Activated T-helper 2 cell treated with anti-CD3 and anti-CD28 coated beads, Interferon-gamma antibody, Interleukin-2, Interleukin-4, amounts not matched to agents 10 μg/mL and 5 μg/mL and 100 μg/mL, durations not matched to agents 14 hours and 24 hours and 36 hours (primary cell): ENCODE results near the gene EFCC1. TPM values are rescaled to one million over a fixed set of nuclear protein-coding genes. Genes with fewer than 3 reads are reported as not detected.
"Not testable (repeated sequence)": the region's sequence is repeated elsewhere in the genome, so short reads cannot be mapped to it uniquely, and the experiment has no call there.

Experiments used
- DNase-seq: peaks from one replicate; pipeline ENCODE4 v3.0.0; 2021; ENCODE audit warnings: low spot score
- H3K27ac Mint-ChIP-seq: one replicate; pipeline ENCODE4 v1.8.0; 2021; ENCODE audit warnings: mixed read lengths
- H3K27me3 Mint-ChIP-seq: one replicate; pipeline ENCODE4 v1.8.0; 2021; ENCODE audit warnings: low read depth, mixed read lengths
- H3K36me3 Mint-ChIP-seq: one replicate; pipeline ENCODE4 v1.8.0; 2021; ENCODE audit warnings: low read depth, mixed read lengths
- H3K4me1 Mint-ChIP-seq: one replicate; pipeline ENCODE4 v1.8.0; 2021; ENCODE audit warnings: low read depth, mixed read lengths
- H3K4me3 Mint-ChIP-seq: one replicate; pipeline ENCODE4 v1.8.0; 2021; ENCODE audit warnings: low read depth, mild to moderate bottlenecking, moderate library complexity, mixed read lengths
- H3K9me3 Mint-ChIP-seq: one replicate; pipeline ENCODE4 v1.8.0; 2021; ENCODE audit warnings: mixed read lengths
- intact Hi-C: fragments of 100-400 bp; cut with micrococcal nuclease; formaldehyde crosslinking; loops from one replicate; pipeline ENCODE4 v1.15.1; 2023
- total RNA-seq: library from RNA; stranded (reverse); gene quantifications from 2 replicates; pipeline ENCODE4 v1.2.3, GENCODE V29; 2022

EFCC1 gene
- total RNA-seq, 1 donor from 2014 or later = 0.32 TPM

DNA sequence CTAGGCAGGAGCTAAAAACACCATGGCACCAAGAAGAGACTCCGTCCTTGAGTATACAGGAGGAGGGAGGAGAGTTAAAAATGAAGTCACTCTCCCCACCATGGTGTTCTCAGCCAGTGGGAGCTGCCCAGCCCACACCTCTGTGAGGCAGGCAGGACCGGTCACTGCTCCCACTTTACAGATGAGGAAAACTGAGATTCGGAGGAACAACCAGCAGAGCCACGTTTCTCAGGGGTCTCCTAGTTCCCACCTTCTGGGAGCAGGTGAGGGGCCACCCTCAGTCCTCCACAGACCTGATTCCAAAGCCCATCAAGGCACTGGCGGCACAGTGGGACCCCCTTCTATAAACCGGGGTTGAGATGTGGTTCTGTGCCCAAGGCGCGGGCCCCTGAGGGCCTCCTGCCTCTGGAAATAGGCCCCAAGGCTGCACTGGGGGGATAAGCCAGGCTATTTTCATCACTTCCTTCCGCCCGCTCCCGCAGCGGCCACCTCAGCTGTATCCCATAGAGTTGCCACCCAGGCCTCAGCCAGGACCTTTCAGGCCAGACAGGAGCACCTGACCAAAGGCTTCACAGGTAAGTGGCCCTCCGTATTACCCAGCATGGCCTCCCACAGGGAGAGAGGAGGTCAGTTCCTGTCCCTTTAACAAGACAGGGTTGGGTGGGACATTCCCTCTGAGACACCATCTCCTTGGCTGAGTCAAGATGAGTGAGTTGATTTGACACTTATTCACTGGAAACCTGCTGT is 59.3 kb downstream of the EFCC1 start, which contains the start of gene GP9:
Gene GP9, plus strand, starts transcription at position 504 of the 747 bp plus-strand sequence. CDS start 961 bp downstream, outside the sequence.
- H3K9me3 Mint-ChIP-seq = no peaks in the 10 kb centered on the region
- H3K4me3 Mint-ChIP-seq = no peak within 1 kb of the TSS
- peaks cover 2% of the 10 kb centered on the region for H3K27me3 Mint-ChIP-seq
- intact Hi-C loops = no loop called here
- no peaks in the 10 kb centered on the region for H3K4me1 Mint-ChIP-seq
- no peak for DNase-seq
- no peak within 1 kb of the TSS for H3K27ac Mint-ChIP-seq
- H3K36me3 Mint-ChIP-seq = no peaks in the 10 kb centered on the region

GRCh38 chr3:129061023-129061887 is 60.2 kb downstream of the EFCC1 start:
- intact Hi-C loops = no loop called here
- no peak overlapping the region for H3K4me3 Mint-ChIP-seq
- peaks cover 2% of the 10 kb centered on the region for H3K27me3 Mint-ChIP-seq
- no peak for DNase-seq
- no peaks in the 10 kb centered on the region for H3K36me3 Mint-ChIP-seq
- no peaks in the 10 kb centered on the region for H3K4me1 Mint-ChIP-seq
- H3K9me3 Mint-ChIP-seq = no peaks in the 10 kb centered on the region
- no peak overlapping the region for H3K27ac Mint-ChIP-seq

GRCh38 chr3:129061888-129062834 is 61.1 kb downstream of the EFCC1 start:
- no peaks in the 10 kb centered on the region for H3K4me1 Mint-ChIP-seq
- no peak for DNase-seq
- peaks cover 2% of the 10 kb centered on the region for H3K27me3 Mint-ChIP-seq
- no peaks in the 10 kb centered on the region for H3K9me3 Mint-ChIP-seq
- intact Hi-C loops = no loop called here
- H3K4me3 Mint-ChIP-seq = no peak overlapping the region
- no peak overlapping the region for H3K27ac Mint-ChIP-seq
- H3K36me3 Mint-ChIP-seq = no peaks in the 10 kb centered on the region

GRCh38 chr3:129063091-129063640 is 62.1 kb downstream of the EFCC1 start:
- DNase-seq = no peak
- intact Hi-C loops = no loop called here
- Mint-ChIP-seq H3K27me3 (no peaks in the 10 kb centered on the region), H3K4me3 (no peak overlapping the region), H3K27ac (no peak overlapping the region), H3K4me1 (peaks cover 3% of the 10 kb centered on the region), H3K9me3 (no peaks in the 10 kb centered on the region), H3K36me3 (no peaks in the 10 kb centered on the region)

GRCh38 chr3:129063841-129064482 is 62.9 kb downstream of the EFCC1 start:
- H3K27ac Mint-ChIP-seq = no peak overlapping the region
- H3K36me3 Mint-ChIP-seq = no peaks in the 10 kb centered on the region
- DNase-seq = no peak
- H3K9me3 Mint-ChIP-seq = no peaks in the 10 kb centered on the region
- H3K27me3 Mint-ChIP-seq = no peaks in the 10 kb centered on the region
- peaks cover 4% of the 10 kb centered on the region for H3K4me1 Mint-ChIP-seq
- H3K4me3 Mint-ChIP-seq = no peak overlapping the region
- intact Hi-C loops = no loop called here

- H3K9me3 Mint-ChIP-seq = no peaks in the 10 kb centered on the region
- intact Hi-C loops = loop anchor here (5.0 kb wide), 1 partner anchor 52 kb away; no protein-coding TSS in a partner anchor
- no peaks in the 10 kb centered on the region for H3K36me3 Mint-ChIP-seq
- H3K27ac Mint-ChIP-seq = no peak overlapping the region
- H3K4me1 Mint-ChIP-seq = peaks cover 5% of the 10 kb centered on the region
- no peak for DNase-seq
- no peak overlapping the region for H3K4me3 Mint-ChIP-seq
- peaks cover 3% of the 10 kb centered on the region for H3K27me3 Mint-ChIP-seq
Observed at GRCh38 chr3:129065016-129065719, 64.1 kb downstream of the EFCC1 start.

DNA sequence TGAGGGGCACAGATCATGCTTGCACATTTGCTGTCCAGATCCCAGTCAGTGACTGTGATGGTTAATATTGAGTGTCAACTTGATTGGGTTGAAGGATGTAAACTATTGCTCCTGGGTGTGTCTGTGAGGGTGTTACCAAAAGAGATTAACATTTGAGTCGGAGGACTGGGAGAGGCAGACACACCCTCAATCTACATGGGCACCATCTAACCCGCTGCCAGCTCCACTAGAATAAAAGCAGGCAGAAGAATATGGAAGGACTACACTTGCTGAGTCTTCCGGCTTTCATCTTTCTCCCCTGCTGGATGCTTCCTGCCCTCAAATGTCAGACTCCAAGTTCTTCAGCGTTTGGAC is 64.6 kb downstream of the EFCC1 start:
- intact Hi-C loops = loop anchor here (5.0 kb wide), 1 partner anchor 52 kb away; no protein-coding TSS in a partner anchor

GRCh38 chr3:129067719-129068118 is 66.6 kb downstream of the EFCC1 start:
- peak overlapping the region; percentile 23 for H3K4me3 Mint-ChIP-seq
- H3K4me1 Mint-ChIP-seq, H3K36me3 Mint-ChIP-seq, DNase-seq, H3K27me3 Mint-ChIP-seq, H3K9me3 Mint-ChIP-seq, H3K27ac Mint-ChIP-seq: not testable (repeated sequence)
- intact Hi-C loops = loop anchor here (5.0 kb wide), 1 partner anchor 50 kb away; no protein-coding TSS in a partner anchor

More for the DNA sequence above, 64.6 kb downstream of the EFCC1 start:
- Mint-ChIP-seq H3K27ac (no peak overlapping the region), H3K36me3 (no peaks in the 10 kb centered on the region), H3K4me1 (peaks cover 5% of the 10 kb centered on the region), H3K9me3 (no peaks in the 10 kb centered on the region), H3K27me3 (peaks cover 5% of the 10 kb centered on the region), H3K4me3 (no peak overlapping the region)
- DNase-seq = no peak

DNA sequence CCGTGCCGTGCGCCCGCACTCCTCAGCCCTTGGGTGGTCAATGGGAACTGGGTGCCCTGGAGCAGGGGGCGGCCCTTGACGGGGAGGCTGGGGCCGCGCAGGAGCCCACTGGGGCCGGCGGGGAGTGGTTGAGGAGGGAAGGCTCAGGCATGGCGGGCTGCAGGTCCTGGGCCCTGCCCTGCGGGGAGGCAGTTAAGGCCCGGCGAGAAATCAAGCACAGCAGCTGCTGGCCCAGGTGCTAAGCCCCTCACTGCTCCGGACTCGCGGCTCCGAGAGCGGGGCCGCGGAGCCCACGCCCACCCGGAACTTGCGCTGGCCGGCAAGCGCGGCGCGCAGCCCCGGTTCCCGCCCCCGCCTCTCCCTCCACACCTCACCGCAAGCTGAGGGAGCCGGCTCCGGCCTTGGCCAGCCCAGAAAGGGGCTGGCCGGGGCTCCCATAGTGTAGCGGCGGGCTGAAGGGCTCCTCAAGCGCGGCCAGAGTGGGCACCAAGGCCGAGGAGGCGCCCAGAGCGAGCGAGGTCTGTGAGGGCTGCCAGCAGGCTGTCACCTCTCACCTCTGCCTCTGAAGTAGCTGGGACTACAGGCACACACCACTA is 67.3 kb downstream of the EFCC1 start:
- H3K9me3 Mint-ChIP-seq = no peaks in the 10 kb centered on the region
- DNase-seq = no peak
- H3K4me3 Mint-ChIP-seq = peak overlapping the region; percentile 70
- peaks cover 5% of the 10 kb centered on the region for H3K4me1 Mint-ChIP-seq
- peaks cover 10% of the 10 kb centered on the region for H3K27me3 Mint-ChIP-seq
- intact Hi-C loops = loop anchor here (5.0 kb wide), 1 partner anchor 49 kb away; no protein-coding TSS in a partner anchor
- H3K27ac Mint-ChIP-seq = no peak overlapping the region
- no peaks in the 10 kb centered on the region for H3K36me3 Mint-ChIP-seq

- not testable (repeated sequence) for H3K27me3 Mint-ChIP-seq, DNase-seq, H3K4me1 Mint-ChIP-seq, H3K27ac Mint-ChIP-seq, H3K4me3 Mint-ChIP-seq, H3K36me3 Mint-ChIP-seq, H3K9me3 Mint-ChIP-seq
- intact Hi-C loops = loop anchor here (5.0 kb wide), 1 partner anchor 48 kb away; no protein-coding TSS in a partner anchor
Observed at GRCh38 chr3:129069313-129070085, 68.4 kb downstream of the EFCC1 start.
